GM11168 (cell line): ENCODE results near the gene SCAMP4.

Source experiments
- in situ Hi-C: fragments of 300-500 bp; cut with MboI; formaldehyde crosslinking; loops from one replicate; pipeline ENCODE4 v1.12.0; 2022; ENCODE audit warnings: low sequenced_read_pairs; ENCODE audit not compliant: unreplicated experiment

The SCAMP4 gene

GRCh38 chr19:1975162-1975480 lies 69.9 kb downstream of the SCAMP4 start:
- in situ Hi-C loops: no loop called here
